ENCODE measurements around the gene LRRN4. TPM values are rescaled to one million over a fixed set of nuclear protein-coding genes. Genes with fewer than 3 reads are reported as not detected.

The LRRN4 gene
- 1 to 10 TPM; 1.6 to 7.6 TPM for total RNA-seq
- polyA plus RNA-seq (2013, experiment 1 of 2), result 2.3 TPM
- polyA plus RNA-seq (2013, experiment 2 of 2), result 2.7 TPM
- long read RNA-seq, experiment 1, partial matches to known transcripts, result 1 of 1 reads
- long read RNA-seq, experiment 1, other reads (novel, unspliced or antisense), result 0 of 1 reads
- long read RNA-seq, experiment 2, transcript LRRN4-201 (5 exons, 2,692 nt), result major isoform, 33 of 49 reads
- long read RNA-seq, experiment 2, partial matches to known transcripts, result 11 of 49 reads
- long read RNA-seq, experiment 2, other reads (novel, unspliced or antisense), result 5 of 49 reads
- long read RNA-seq, experiment 3, transcript LRRN4-201 (5 exons, 2,692 nt), result major isoform, 7 of 11 reads
- long read RNA-seq, experiment 3, partial matches to known transcripts, result 2 of 11 reads
- long read RNA-seq, experiment 3, other reads (novel, unspliced or antisense), result 2 of 11 reads
- long read RNA-seq, experiment 4, result 0 reads

- Mint-ChIP-seq H3K27ac (peak within 1 kb of the TSS; percentile 92), H3K4me3 (peak within 1 kb of the TSS; percentile 55), H3K27me3 (ENCODE audit: insufficient read depth) (peaks cover 50% of the 10 kb centered on the region), H3K36me3 (ENCODE audit: low read depth) (peaks cover 6% of the 10 kb centered on the region), H3K4me1 (peaks cover 38% of the 10 kb centered on the region), H3K9me3 (no peaks in the 10 kb centered on the region)
- H3K27ac ChIP-seq (ENCODE audit: low read depth, low read length), result no peak within 1 kb of the TSS
- no peak for TF ChIP-seq CTCF (conservative IDR thresholded peaks at IDR 0.05)
- H3K4me1 ChIP-seq (ENCODE audit: control insufficient read depth, insufficient read depth, low read length), result peaks cover 16% of the 10 kb centered on the region
- no peaks in the 10 kb centered on the region for H3K9me3 ChIP-seq (ENCODE audit: control insufficient read depth, low read length)
- no peaks in the 10 kb centered on the region for H3K36me3 ChIP-seq (ENCODE audit: control insufficient read depth, insufficient read depth, low read length)
- peaks cover 38% of the 10 kb centered on the region for H3K27me3 ChIP-seq (ENCODE audit: control insufficient read depth, insufficient read depth, low read length, poor library complexity, severe bottlenecking)
- H3K4me3 ChIP-seq (ENCODE audit: low read length), result peak within 1 kb of the TSS; percentile 10
- DNase-seq, result peak; percentile 88
- peak within 1 kb of the TSS; percentile 47 for H3K9ac ChIP-seq (ENCODE audit: extremely low read depth, low read length, poor library complexity, severe bottlenecking)
- 55 to 60% methylated on average over 4 to 12 of the region's 13 CpGs for WGBS, 2 experiments (ENCODE audit: insufficient coverage in 1 of 2, insufficient read length in 1 of 2)
These were observed at the start of gene LRRN4 for GRCh38 chr20:6053776-6054688. Gene LRRN4, minus strand, starts transcription at chr20:6054060. Its CDS starts 1,261 bp downstream, at chr20:6052799.

GRCh38 chr20:6103301-6103700 lies 49.4 kb upstream of the LRRN4 start:
- no peak for DNase-seq
- no peaks in the 10 kb centered on the region for H3K9me3 Mint-ChIP-seq
- Histone ChIP-seq H3K27me3 (ENCODE audit: control insufficient read depth, insufficient read depth, low read length, poor library complexity, severe bottlenecking) (no peaks in the 10 kb centered on the region), H3K27ac (ENCODE audit: low read depth, low read length) (no peak overlapping the region), H3K4me1 (ENCODE audit: control insufficient read depth, insufficient read depth, low read length) (no peaks in the 10 kb centered on the region), H3K9me3 (ENCODE audit: control insufficient read depth, low read length) (no peaks in the 10 kb centered on the region), H3K9ac (ENCODE audit: extremely low read depth, low read length, poor library complexity, severe bottlenecking) (no peak overlapping the region), H3K4me3 (ENCODE audit: low read length) (no peak overlapping the region), H3K36me3 (ENCODE audit: control insufficient read depth, insufficient read depth, low read length) (no peaks in the 10 kb centered on the region)
- no peaks in the 10 kb centered on the region for H3K27me3 Mint-ChIP-seq (ENCODE audit: insufficient read depth)
- H3K4me1 Mint-ChIP-seq, result no peaks in the 10 kb centered on the region
- H3K36me3 Mint-ChIP-seq (ENCODE audit: low read depth), result no peaks in the 10 kb centered on the region
- no peak overlapping the region for H3K27ac Mint-ChIP-seq
- H3K4me3 Mint-ChIP-seq, result no peak overlapping the region
- no peak for TF ChIP-seq CTCF (conservative IDR thresholded peaks at IDR 0.05)
- WGBS, 2 experiments (ENCODE audit: insufficient coverage in 1 of 2, insufficient read length in 1 of 2), result 71% methylated on average over 1 of the region's 1 CpG; no CpG with 5 or more reads in 1 of the 2 experiments

GRCh38 chr20:6101346-6101745 lies 47.5 kb upstream of the LRRN4 start:
- Mint-ChIP-seq H3K27me3 (ENCODE audit: insufficient read depth) (no peaks in the 10 kb centered on the region), H3K4me1 (no peaks in the 10 kb centered on the region), H3K4me3 (no peak overlapping the region), H3K36me3 (ENCODE audit: low read depth) (no peaks in the 10 kb centered on the region), H3K27ac (no peak overlapping the region), H3K9me3 (no peaks in the 10 kb centered on the region)
- no peaks in the 10 kb centered on the region for H3K27me3 ChIP-seq (ENCODE audit: control insufficient read depth, insufficient read depth, low read length, poor library complexity, severe bottlenecking)
- WGBS, 2 experiments (ENCODE audit: insufficient coverage in 1 of 2, insufficient read length in 1 of 2), result 92 to 98% methylated on average over 2 of the region's 2 CpGs
- no peak overlapping the region for H3K27ac ChIP-seq (ENCODE audit: low read depth, low read length)
- H3K9ac ChIP-seq (ENCODE audit: extremely low read depth, low read length, poor library complexity, severe bottlenecking), result no peak overlapping the region
- no peaks in the 10 kb centered on the region for H3K36me3 ChIP-seq (ENCODE audit: control insufficient read depth, insufficient read depth, low read length)
- no peak overlapping the region for H3K4me3 ChIP-seq (ENCODE audit: low read length)
- no peaks in the 10 kb centered on the region for H3K9me3 ChIP-seq (ENCODE audit: control insufficient read depth, low read length)
- no peak for TF ChIP-seq CTCF (conservative IDR thresholded peaks at IDR 0.05)
- no peaks in the 10 kb centered on the region for H3K4me1 ChIP-seq (ENCODE audit: control insufficient read depth, insufficient read depth, low read length)
- no peak for DNase-seq
